Choroid plexus epithelial cell (primary cell): ENCODE results near the gene PGLYRP3.

ENCODE experiments used
- DNase-seq: peaks from one replicate; pipeline ENCODE4 v3.0.0-alpha.2; 2010; ENCODE audit warnings: low read depth
- H3K4me3 ChIP-seq: 2 replicates; pipeline ENCODE4 v1.5.1; 2011; ENCODE audit warnings: low read depth, mild to moderate bottlenecking, control low read depth, low read length, moderate library complexity
- TF ChIP-seq, protein P1 (sequence below): conservative IDR thresholded peaks from 2 replicates; pipeline ENCODE4 v1.5.1; 2011; ENCODE audit warnings: low read depth, mild to moderate bottlenecking, control low read depth, inconsistent platforms, low read length, moderate library complexity

The PGLYRP3 gene, protein sequence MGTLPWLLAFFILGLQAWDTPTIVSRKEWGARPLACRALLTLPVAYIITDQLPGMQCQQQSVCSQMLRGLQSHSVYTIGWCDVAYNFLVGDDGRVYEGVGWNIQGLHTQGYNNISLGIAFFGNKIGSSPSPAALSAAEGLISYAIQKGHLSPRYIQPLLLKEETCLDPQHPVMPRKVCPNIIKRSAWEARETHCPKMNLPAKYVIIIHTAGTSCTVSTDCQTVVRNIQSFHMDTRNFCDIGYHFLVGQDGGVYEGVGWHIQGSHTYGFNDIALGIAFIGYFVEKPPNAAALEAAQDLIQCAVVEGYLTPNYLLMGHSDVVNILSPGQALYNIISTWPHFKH

GRCh38 chr1:153312570-153313186 lies at the start of gene PGLYRP3:
TSS of gene PGLYRP3 (minus strand) at chr1:153312952. CDS start at chr1:153310665, 2,287 bp downstream.
- no peak within 1 kb of the TSS for H3K4me3 ChIP-seq
- DNase-seq = no peak
- TF ChIP-seq, protein P1, sequence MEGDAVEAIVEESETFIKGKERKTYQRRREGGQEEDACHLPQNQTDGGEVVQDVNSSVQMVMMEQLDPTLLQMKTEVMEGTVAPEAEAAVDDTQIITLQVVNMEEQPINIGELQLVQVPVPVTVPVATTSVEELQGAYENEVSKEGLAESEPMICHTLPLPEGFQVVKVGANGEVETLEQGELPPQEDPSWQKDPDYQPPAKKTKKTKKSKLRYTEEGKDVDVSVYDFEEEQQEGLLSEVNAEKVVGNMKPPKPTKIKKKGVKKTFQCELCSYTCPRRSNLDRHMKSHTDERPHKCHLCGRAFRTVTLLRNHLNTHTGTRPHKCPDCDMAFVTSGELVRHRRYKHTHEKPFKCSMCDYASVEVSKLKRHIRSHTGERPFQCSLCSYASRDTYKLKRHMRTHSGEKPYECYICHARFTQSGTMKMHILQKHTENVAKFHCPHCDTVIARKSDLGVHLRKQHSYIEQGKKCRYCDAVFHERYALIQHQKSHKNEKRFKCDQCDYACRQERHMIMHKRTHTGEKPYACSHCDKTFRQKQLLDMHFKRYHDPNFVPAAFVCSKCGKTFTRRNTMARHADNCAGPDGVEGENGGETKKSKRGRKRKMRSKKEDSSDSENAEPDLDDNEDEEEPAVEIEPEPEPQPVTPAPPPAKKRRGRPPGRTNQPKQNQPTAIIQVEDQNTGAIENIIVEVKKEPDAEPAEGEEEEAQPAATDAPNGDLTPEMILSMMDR = no peak

DNA sequence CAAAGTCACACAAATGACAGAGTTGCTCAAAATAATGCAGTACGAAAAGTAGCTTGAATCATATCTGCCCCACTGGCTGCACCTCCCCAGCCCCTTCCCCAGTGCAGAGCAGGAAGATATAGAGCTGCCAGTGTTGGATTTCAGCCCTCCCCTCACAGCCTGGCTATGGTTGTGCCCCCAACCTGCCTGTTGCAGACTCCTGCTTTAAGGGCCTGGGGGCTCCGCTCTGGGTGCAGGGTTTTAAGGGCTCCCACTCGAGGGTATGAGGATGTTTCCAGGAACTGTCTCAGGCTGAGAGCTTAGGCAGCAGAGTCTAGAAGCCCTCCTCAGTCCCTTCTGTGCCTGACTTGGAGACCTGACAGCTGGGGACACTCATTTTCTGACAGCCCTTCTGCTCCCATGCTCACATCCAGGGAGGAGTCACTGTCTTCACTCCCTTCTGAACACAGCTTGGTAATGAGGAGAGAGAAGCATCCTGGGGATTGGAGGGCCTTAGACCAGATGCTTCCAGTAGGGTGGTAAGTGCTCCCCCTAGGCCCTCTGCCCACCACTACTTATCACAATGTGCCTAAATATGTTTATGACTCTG lies 49.5 kb upstream of the PGLYRP3 start:
- no peak for DNase-seq
- TF ChIP-seq, protein P1 = no peak
- H3K4me3 ChIP-seq = no peak overlapping the region

DNA sequence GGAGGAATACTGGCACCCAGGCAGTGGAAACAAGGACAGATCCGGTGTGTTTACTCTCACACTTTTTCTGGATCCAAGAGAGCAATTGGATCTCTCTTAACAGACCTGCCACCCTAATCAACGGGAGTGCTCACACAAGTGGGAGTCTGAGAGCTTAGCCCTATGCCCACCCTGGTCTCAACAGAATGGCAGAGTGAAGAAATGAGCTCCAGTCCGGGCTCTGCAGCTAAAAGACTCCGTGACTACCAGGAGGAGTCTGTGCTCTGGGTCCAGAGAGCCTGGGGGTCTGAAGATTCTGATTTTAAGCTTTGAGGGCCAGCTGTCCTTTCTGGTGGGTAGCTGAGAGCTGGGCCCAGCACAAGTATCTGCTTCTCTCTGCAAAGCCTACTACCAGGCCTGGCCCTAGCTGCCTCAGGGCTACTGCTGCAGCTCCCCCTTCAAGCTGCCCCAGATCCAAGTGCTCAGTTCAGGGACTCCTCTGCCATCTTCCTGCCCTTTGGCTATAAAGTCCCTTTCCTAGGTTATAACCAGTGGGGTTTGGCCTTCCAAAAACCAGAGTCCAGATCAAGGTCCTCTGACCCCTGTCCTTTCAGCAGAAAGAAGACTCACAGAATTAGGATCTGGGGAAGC lies 48.8 kb upstream of the PGLYRP3 start:
- no peak overlapping the region for H3K4me3 ChIP-seq
- TF ChIP-seq, protein P1 = no peak
- no peak for DNase-seq

- H3K4me3 ChIP-seq = no peak overlapping the region
- DNase-seq = no peak
- TF ChIP-seq, protein P1 = no peak
Measured at GRCh38 chr1:153360592-153361479, 48.1 kb upstream of the PGLYRP3 start.

- no peak for DNase-seq
- TF ChIP-seq, protein P1 = no peak
- no peak overlapping the region for H3K4me3 ChIP-seq
Measured at GRCh38 chr1:153360190-153360589, 47.4 kb upstream of the PGLYRP3 start.

DNA sequence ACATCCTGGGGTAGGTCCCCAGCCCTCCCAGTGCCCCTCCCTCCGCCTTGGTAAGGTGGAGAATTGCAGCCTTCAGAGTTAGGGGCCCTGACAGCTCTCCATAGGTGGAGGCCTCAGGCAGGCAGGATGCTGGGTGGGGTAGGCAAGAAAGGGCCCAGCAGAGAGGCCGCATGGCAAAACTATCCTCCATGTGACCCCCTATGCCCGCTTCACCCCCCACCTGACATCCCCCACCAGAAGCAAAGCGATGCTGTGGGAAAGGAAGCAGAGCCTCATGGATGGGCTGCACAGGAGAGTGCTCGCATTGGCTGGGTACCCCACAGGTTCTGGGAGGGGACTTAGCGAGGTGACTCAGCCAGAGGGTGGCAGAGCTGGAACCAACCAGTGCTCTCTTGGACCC lies 46.5 kb upstream of the PGLYRP3 start:
- H3K4me3 ChIP-seq = no peak overlapping the region
- TF ChIP-seq, protein P1 = no peak
- DNase-seq = no peak
